B cell (primary cell): Measurements from ENCODE around the gene PTPRU. TPM values are rescaled to one million over a fixed set of nuclear protein-coding genes. Genes with fewer than 3 reads are reported as not detected.

ENCODE experiments used
- ATAC-seq: fragments of 200-7000 bp; cut with Tn5 transposase; one replicate; pipeline ENCODE4 v1.10.0; 2021; ENCODE audit warnings: low read depth, mild to moderate bottlenecking, moderate number of reproducible peaks, moderate library complexity
- CTCF ChIA-PET: fragments of 350-600 bp; sonication (Branson Sonifier 250); formaldehyde crosslinking; loops from one replicate; lab custom pipeline; 2021; ENCODE audit warnings: antibody characterized with exemption, inconsistent platforms; lab: Charles Lee
- POLR2A ChIA-PET: fragments of 350-600 bp; sonication (Branson Sonifier 250); formaldehyde crosslinking; loops from one replicate; lab custom pipeline; 2021; ENCODE audit warnings: antibody characterized with exemption; lab: Charles Lee
- DNase-seq: peaks from one replicate; pipeline ENCODE4 v3.0.0; 2013
- H2AFZ ChIP-seq: 2 replicates; pipeline ENCODE4 v1.6.1; 2012; ENCODE audit warnings: mild to moderate bottlenecking, low read depth, low read length; ENCODE audit not compliant: insufficient read depth, poor library complexity, severe bottlenecking
- H3K27ac ChIP-seq, 2 donors: 1 replicate in 1 of 2; 2 replicates in 1 of 2; pipeline ENCODE4 v1.5.1; 2012 to 2013; ENCODE audit warnings: low read length in 2 of 2, mild to moderate bottlenecking in 2 of 2, moderate library complexity in 1 of 2
- H3K27me3 ChIP-seq, 4 experiments: fragments of 200-600 bp in 1 of 4; sonication (generic) in 1 of 4; replicated peaks in 1 of 4; 1 replicate in 2 of 4; 2 replicates in 2 of 4; pipeline versions ENCODE4 v1.6.1 to v1.7.0; 2013 to 2016; ENCODE audit warnings: low read length in 3 of 4, mild to moderate bottlenecking in 2 of 4, mixed read lengths in 1 of 4, moderate library complexity in 1 of 4; ENCODE audit not compliant: insufficient read depth in 4 of 4, control insufficient read depth in 3 of 4; ENCODE audit errors: control extremely low read depth in 1 of 4
- H3K36me3 ChIP-seq, 2 experiments: replicated peaks in 1 of 2; 1 replicate in 1 of 2; 2 replicates in 1 of 2; pipeline versions ENCODE4 v1.6.1 to v1.7.1; 2013; ENCODE audit warnings: low read length in 1 of 2; ENCODE audit not compliant: insufficient read depth in 2 of 2, control insufficient read depth in 1 of 2; ENCODE audit errors: control extremely low read depth in 1 of 2, extremely low read depth in 1 of 2
- H3K4me1 ChIP-seq, 2 donors: fragments of 200-600 bp in 1 of 2; sonication (generic) in 1 of 2; 1 replicate in 1 of 2; 2 replicates in 1 of 2; pipeline versions ENCODE4 v1.5.1 to v1.6.1; 2013 to 2017; ENCODE audit warnings: low read length in 2 of 2; ENCODE audit not compliant: control insufficient read depth in 2 of 2, insufficient read depth in 2 of 2
- H3K4me2 ChIP-seq: replicated peaks from 2 replicates; pipeline ENCODE3; 2012; ENCODE audit warnings: mild to moderate bottlenecking, low read depth, low read length; ENCODE audit not compliant: poor library complexity, severe bottlenecking
- H3K4me3 ChIP-seq, 5 experiments: fragments of 200-600 bp in 1 of 5; sonication (generic) in 1 of 5; 1 replicate in 3 of 5; 2 replicates in 2 of 5; pipeline versions ENCODE4 v1.5.1 to v1.7.0; 2011 to 2016; ENCODE audit warnings: low read length in 4 of 5, mild to moderate bottlenecking in 4 of 5, low read depth in 2 of 5, control low read depth in 1 of 5, moderate library complexity in 1 of 5; ENCODE audit not compliant: insufficient read depth in 1 of 5; ENCODE audit errors: control extremely low read depth in 1 of 5, extremely low read depth in 1 of 5
- H3K79me2 ChIP-seq: fragments of 200-600 bp; sonication (generic); one replicate; pipeline ENCODE4 v1.6.0; 2016; ENCODE audit warnings: low read length; ENCODE audit not compliant: control insufficient read depth, insufficient read depth
- H3K9ac ChIP-seq: fragments of 200-600 bp; sonication (generic); 2 replicates; pipeline ENCODE4 v1.6.1; 2017; ENCODE audit warnings: mild to moderate bottlenecking, low read length, moderate library complexity
- H3K9me3 ChIP-seq, 3 donors: one replicate each; pipeline versions ENCODE4 v1.6.1 to v1.7.1; 2013; ENCODE audit warnings: low read length in 2 of 3; ENCODE audit not compliant: control insufficient read depth in 2 of 3, insufficient read depth in 1 of 3; ENCODE audit errors: control extremely low read depth in 1 of 3
- H4K20me1 ChIP-seq: 2 replicates; pipeline ENCODE4 v1.6.0; 2012; ENCODE audit warnings: mild to moderate bottlenecking, low read length; ENCODE audit not compliant: insufficient read depth, control insufficient read depth, poor library complexity, severe bottlenecking
- H3K27ac Mint-ChIP-seq: one replicate; pipeline ENCODE4 v1.8.0; 2021; ENCODE audit warnings: mixed read lengths
- H3K27me3 Mint-ChIP-seq: one replicate; pipeline ENCODE4 v1.8.0; 2021; ENCODE audit warnings: mixed read lengths
- H3K4me1 Mint-ChIP-seq: one replicate; pipeline ENCODE4 v1.8.0; 2021; ENCODE audit warnings: mixed read lengths
- H3K4me3 Mint-ChIP-seq: one replicate; pipeline ENCODE4 v1.8.0; 2021; ENCODE audit warnings: mixed read lengths
- H3K9me3 Mint-ChIP-seq: one replicate; pipeline ENCODE4 v1.8.0; 2022; ENCODE audit warnings: mixed read lengths; ENCODE audit not compliant: insufficient read depth
- CTCF ChIP-seq: fragments of 200-600 bp; IDR thresholded peaks from one replicate; pipeline ENCODE4 v1.8.0; 2022; ENCODE audit warnings: antibody characterized with exemption, mild to moderate bottlenecking
- EZH2 ChIP-seq: IDR thresholded peaks from 2 replicates; pipeline ENCODE4 v1.6.1; 2012; ENCODE audit warnings: borderline replicate concordance, low read depth, mild to moderate bottlenecking, moderate library complexity, low read length; ENCODE audit not compliant: insufficient read depth, poor library complexity, severe bottlenecking
- WGBS: methylation state at CpG from one replicate; pipeline ENCODE4 v1.1.5; 2013; ENCODE audit warnings: missing lambda C conversion rate; ENCODE audit not compliant: insufficient coverage; 5-methylcytosine and 5-hydroxymethylcytosine counted together
- intact Hi-C: fragments of 100-400 bp; cut with micrococcal nuclease; formaldehyde crosslinking; loops from one replicate; pipeline ENCODE4 v1.10.0; 2022
- polyA plus RNA-seq: library from polyadenylated mRNA; depleted of rRNA; stranded (reverse); fragments of >200 nt; gene quantifications from 2 replicates; pipeline ENCODE4 v1.2.3, GENCODE V29; 2012
- total RNA-seq, 2 donors: library from RNA; stranded (reverse); fragments of 120-200 nt in 1 of 2; gene quantifications; 1 replicate in 1 of 2; 2 replicates in 1 of 2; pipeline versions ENCODE4 v1.2.3 to v1.2.4, GENCODE V29; 2013 to 2022

PTPRU gene
- total and polyA plus RNA-seq, 2 donors (not counting 1 experiment from before 2014, with no cell fraction given) = 0.10 to 0.25 TPM

- Histone ChIP-seq H3K9ac (no peak overlapping the region), H3K36me3 (no peaks in the 10 kb centered on the region), H3K27me3 (peaks cover 0 to 42% (median 15%) of the 10 kb centered on the region in 4 experiments), H2AFZ (no peak overlapping the region), H3K4me3 (peak overlapping the region in 1 of 5 experiments; percentile 51), H3K27ac (no peak overlapping the region), H3K4me2 (no peak overlapping the region), H3K9me3 (peaks cover 0 to 10% (median 0%) of the 10 kb centered on the region in 3 donors), H4K20me1 (no peaks in the 10 kb centered on the region), H3K79me2 (no peaks in the 10 kb centered on the region), H3K4me1 (peaks cover 14% of the 10 kb centered on the region in 2 donors)
- H3K9me3 Mint-ChIP-seq = no peaks in the 10 kb centered on the region
- CTCF ChIA-PET = no interaction called here
- DNase-seq (no peak), ATAC-seq (no peak)
- WGBS = 89% methylated on average over 12 of the region's 16 CpGs
- peak overlapping the region; percentile 74 for H3K4me3 Mint-ChIP-seq
- POLR2A ChIA-PET = no interaction called here
- H3K4me1 Mint-ChIP-seq = peaks cover 9% of the 10 kb centered on the region
- H3K27me3 Mint-ChIP-seq = peaks cover 51% of the 10 kb centered on the region
- intact Hi-C loops = no loop called here
- no peak overlapping the region for H3K27ac Mint-ChIP-seq
- TF ChIP-seq CTCF (no peak), EZH2 (no peak)
These were observed 22.1 kb downstream of the PTPRU start for GRCh38 chr1:29258189-29258975.
